Epithelial cell of prostate (primary cell): ENCODE measurements around the gene SPCS2.
A peak's percentile ranks its signal among the peaks of the same experiment; 100 is the strongest.
"Not testable (repeated sequence)": the region's sequence is repeated elsewhere in the genome, so short reads cannot be mapped to it uniquely, and the experiment has no call there.

ENCODE experiments used
- DNase-seq: peaks from one replicate; pipeline ENCODE4 v3.0.0-alpha.2; 2011; ENCODE audit warnings: low read depth, low spot score
- H3K27ac ChIP-seq: fragments of 450-650 bp; 2 replicates; pipeline ENCODE4 v1.5.1; 2017; ENCODE audit warnings: mild to moderate bottlenecking

Gene SPCS2

DNA sequence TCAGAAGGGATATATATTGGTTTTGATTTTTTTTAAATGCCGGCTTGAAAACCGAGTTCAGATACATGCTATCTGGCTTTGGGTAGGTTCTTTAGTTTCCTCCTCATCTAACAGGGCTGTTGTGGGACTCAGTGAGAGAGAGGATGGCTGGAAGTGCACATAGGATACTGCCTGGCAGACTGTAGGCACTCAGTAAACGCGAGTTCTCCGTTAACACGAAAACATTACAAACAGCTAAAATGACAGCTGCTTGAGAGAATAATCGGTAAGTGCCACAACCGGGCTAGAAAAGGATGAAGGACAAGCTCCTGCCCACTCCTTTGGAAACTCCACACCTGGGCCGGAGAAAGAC is 544 bp upstream of the SPCS2 start:
- H3K27ac ChIP-seq: peak overlapping the region; percentile 37
- DNase-seq: no peak

- peak overlapping the region; percentile 37 for H3K27ac ChIP-seq
- no peak for DNase-seq
Measured at GRCh38 chr11:74949753-74950137, 679 bp downstream of the SPCS2 start.

GRCh38 chr11:74950374-74950969 is 1.4 kb downstream of the SPCS2 start:
- no peak for DNase-seq
- H3K27ac ChIP-seq: no peak overlapping the region

- no peak overlapping the region for H3K27ac ChIP-seq
- no peak for DNase-seq
Measured at GRCh38 chr11:74951226-74951625, 2.2 kb downstream of the SPCS2 start.

GRCh38 chr11:74952752-74953151 is 3.7 kb downstream of the SPCS2 start:
- no peak for DNase-seq
- no peak overlapping the region for H3K27ac ChIP-seq

GRCh38 chr11:74953451-74953850 is 4.4 kb downstream of the SPCS2 start:
- no peak overlapping the region for H3K27ac ChIP-seq
- no peak for DNase-seq

DNA sequence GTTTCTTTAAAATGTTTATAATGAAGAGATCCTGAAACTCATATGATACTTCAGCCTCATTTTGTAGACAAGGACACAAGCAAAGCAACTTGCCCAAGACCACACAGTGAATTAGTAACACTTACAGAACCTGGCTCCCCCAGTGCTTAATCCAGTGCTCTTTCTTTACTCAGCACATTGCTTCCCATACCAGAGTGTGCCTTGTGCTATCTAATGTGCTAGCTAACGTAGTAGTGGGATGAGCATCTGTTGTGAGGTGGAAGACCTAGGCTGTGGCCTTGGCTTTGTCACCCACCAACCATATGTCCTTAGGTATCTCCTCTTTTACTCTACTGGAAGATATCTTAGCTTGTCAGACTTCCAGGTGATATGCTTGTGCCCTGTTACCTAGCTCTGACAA is 5.1 kb downstream of the SPCS2 start:
- no peak overlapping the region for H3K27ac ChIP-seq

GRCh38 chr11:74956397-74957015 is 7.4 kb downstream of the SPCS2 start:
- H3K27ac ChIP-seq: no peak overlapping the region
- DNase-seq: no peak

More for the DNA sequence above, 5.1 kb downstream of the SPCS2 start:
- no peak for DNase-seq

DNA sequence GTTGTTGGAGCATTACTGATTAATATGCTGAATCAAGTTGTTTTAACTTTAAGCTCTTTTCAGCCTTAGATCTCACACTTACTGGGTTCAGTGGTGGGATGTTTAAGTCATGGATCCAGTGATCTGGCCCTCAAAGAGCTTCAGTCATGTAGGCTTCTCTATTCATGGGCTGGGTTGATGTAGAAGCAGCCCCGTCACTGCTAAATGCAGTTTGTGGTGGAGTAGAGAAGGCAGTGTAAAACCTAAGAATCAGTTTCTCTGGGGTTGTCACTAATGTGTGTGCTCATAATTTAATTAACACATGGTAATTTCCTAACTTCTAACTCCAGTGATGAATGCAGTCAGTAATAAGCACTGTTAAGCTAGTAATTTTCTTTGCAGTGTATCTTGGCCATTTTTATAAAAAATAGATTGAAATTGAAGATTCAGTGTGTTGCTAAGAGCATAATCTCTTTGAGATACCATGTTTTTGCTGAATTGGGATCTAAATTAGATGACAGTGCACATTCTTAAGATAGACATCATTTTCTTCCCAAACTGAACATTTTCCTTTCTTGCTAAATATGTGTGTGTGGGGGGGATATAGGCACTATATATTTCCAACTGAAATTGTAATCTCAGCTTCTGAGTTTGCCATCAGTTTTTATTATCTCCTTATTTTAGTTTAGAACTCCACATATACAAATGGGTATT is 9.0 kb downstream of the SPCS2 start:
- no peak overlapping the region for H3K27ac ChIP-seq
- no peak for DNase-seq

GRCh38 chr11:74960128-74960527 is 11.1 kb downstream of the SPCS2 start:
- DNase-seq, H3K27ac ChIP-seq: not testable (repeated sequence)

DNA sequence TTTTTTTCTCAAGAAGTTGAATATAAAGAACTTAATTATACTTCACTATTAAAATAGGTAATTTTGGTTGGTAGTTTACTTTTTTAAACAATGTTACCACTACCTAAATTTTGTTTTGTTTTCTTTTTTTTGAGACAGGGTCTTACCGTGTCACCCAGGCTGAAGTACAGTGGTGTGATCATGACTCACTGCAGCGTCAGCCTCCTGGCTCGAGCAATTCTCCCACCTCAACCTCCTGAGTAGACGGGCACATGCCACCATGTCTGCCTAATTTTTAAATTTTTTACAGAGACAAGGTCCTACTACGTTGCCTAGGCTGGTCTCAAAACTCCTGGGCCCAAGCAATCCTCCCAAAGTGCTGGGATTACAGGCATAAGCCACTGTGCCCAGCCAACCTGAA is 17.6 kb downstream of the SPCS2 start:
- H3K27ac ChIP-seq: no peak overlapping the region

DNA sequence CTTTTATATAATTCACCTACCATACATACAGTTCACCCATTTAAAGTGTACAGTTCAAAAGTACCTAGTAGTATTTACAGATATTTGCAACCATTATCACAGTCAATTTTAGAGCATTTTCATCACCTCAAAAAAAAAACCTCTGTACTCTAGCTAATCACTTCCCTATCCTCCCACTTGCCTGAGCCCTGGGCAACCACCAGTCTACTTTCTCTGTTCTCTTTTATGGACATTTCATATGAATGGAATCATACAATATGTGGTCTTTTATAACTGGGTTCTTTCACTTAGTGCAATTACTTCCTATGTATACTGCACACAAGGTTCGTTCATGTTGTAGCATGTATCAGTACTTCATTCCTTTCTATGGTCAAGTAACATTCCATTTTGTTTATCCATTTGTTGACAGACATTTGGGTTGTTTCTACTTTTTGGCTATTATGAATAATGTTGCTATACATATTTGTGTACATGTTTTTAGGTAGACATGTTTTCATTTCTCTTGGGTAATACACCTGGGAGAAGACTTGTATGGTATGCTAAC is 21.9 kb downstream of the SPCS2 start:
- DNase-seq: peak; percentile 74
- peak overlapping the region; percentile 58 for H3K27ac ChIP-seq

More for the DNA sequence above, 17.6 kb downstream of the SPCS2 start:
- DNase-seq: no peak

GRCh38 chr11:74971424-74971823 is 22.4 kb downstream of the SPCS2 start:
- H3K27ac ChIP-seq: peak overlapping the region; percentile 58
- no peak for DNase-seq

GRCh38 chr11:74978041-74978440 is 29.0 kb downstream of the SPCS2 start:
- H3K27ac ChIP-seq: no peak overlapping the region
- DNase-seq: no peak

GRCh38 chr11:74980634-74981033 is 31.6 kb downstream of the SPCS2 start:
- no peak overlapping the region for H3K27ac ChIP-seq
- DNase-seq: no peak

DNA sequence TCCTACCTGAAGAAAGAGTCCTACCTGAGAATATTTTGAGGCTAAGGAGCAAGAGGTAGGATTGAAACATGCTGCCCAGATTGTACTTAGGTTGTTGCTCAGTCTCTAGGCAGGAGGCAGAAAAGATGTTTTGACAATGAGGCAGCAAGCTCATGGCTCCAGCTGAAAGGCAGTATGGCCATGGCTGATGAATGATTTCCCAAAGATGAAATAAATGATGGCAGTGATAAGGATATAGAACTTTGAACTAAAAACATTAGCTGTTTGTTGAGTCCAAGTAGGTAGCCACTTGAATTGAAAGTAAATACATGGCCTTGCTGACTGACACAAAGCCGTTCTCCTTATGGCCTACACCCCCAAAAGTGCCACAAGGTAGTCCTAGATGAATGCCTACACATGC is 32.8 kb downstream of the SPCS2 start:
- H3K27ac ChIP-seq: no peak overlapping the region
- no peak for DNase-seq

DNA sequence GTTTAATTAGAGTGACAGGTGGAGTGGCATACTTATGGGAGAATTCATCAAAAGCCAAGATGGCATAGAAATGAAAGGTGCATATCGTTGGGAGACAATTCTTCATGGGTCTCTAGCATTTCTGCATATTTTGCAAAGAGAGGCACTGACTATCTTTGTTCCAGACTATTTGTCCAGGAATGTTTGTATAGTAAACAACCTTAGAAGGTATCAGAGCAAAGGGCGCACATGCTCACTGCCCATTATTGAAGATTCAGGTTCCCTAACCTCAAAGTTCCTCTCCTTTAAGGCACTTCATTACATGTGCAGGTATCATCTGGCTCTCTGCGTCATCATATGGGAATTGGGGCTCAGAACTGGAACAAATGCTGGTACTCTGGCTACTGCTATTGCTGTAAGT is 35.0 kb downstream of the SPCS2 start:
- DNase-seq: no peak
- no peak overlapping the region for H3K27ac ChIP-seq

- no peak for DNase-seq
- no peak overlapping the region for H3K27ac ChIP-seq
Measured at GRCh38 chr11:74984730-74985129, 35.7 kb downstream of the SPCS2 start.

DNA sequence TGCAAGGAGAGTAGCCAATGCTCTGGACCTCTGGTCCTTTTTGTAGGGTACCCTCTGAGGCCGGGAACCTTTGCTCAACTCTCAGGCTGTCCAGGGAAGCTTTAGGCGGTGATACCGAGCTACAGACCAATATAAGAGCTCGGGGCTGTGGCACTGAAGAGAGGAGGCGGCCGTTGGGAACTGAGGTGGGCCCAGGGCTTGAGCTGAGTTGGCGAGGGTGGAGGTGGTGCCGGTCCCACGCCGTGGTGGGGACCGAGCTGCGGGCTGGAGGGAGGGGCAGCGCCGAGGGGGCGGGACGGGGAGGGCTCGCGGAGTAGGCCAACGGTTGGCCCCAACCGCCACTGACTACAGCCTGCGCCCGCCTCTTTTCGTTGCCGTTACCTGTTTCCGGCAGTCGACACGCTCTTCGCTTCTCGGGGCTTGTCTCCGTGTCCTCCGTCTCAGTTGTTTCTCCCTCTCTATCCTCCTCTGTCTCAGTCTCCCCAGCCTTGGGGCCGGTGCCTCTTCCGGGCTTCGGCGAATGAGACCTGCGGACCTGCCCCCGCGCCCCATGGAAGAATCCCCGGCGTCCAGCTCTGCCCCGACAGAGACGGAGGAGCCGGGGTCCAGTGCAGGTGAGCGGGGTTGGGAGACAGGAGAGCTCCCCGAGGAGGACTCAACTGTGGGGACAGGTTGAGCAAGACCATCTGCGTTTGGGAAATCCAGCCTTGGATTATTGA is 39.6 kb downstream of the SPCS2 start, which contains the start of gene NEU3:
Gene NEU3 (plus strand): TSS at position 393 of the 719 bp plus-strand sequence. CDS start 128 bp downstream, at position 521.
- peak within 1 kb of the TSS; percentile 52 for H3K27ac ChIP-seq
- DNase-seq: peak; percentile 20

DNA sequence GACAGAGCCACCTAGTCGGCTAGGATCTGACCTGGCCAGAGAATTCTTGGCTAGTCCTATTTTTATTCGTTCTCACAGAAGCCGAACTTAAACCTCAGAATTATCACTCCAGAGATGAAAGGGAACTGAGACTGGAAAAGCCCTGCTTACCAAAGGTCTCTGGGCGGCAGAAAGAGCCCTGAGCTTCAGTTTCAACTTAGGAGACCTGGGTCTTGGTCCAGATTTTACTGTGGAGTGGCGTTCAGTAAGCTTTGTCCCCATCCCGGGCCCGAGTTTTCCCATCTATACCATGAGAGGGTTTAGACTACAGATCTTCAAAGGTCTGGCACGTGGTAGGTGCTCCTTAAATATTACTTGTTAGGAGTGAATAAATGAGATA is 40.2 kb downstream of the SPCS2 start:
- H3K27ac ChIP-seq: peak overlapping the region; percentile 52
- no peak for DNase-seq

DNA sequence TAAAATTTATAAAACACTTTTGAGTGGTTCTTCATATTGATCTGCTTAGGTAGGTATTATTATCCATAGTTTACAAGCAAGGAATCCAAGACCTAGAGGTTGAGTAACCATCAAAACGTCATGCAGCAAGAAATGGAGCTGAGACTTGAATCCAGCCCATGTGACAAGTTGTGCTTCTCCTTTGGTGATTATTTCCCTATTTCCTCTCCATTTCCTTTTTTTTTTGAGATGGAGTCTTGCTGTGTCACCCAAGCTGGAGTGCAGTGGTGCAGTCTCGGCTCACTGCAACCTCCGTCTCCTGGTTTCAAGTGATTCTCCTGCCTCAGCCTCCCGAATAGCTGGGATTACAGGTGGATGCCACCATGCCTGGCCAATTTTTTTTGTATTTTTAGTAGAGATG is 41.1 kb downstream of the SPCS2 start:
- DNase-seq, H3K27ac ChIP-seq: not testable (repeated sequence)
